NCI-H1694 (cell line): ENCODE results near the gene CSF1.
"Not testable (repeated sequence)": the region's sequence is repeated elsewhere in the genome, so short reads cannot be mapped to it uniquely, and the experiment has no call there.

Source experiments
- DNase-seq: peaks from one replicate; lab custom pipeline; 2025; lab: John Stamatoyannopoulos, UW

CSF1 gene

GRCh38 chr1:109944541-109944940 is 33.9 kb downstream of the CSF1 start:
- DNase-seq = no peak

GRCh38 chr1:109946511-109946910 is 35.9 kb downstream of the CSF1 start:
- DNase-seq = no peak

GRCh38 chr1:109947582-109948284 is 37.1 kb downstream of the CSF1 start:
- no peak for DNase-seq

- DNase-seq = no peak
Measured at GRCh38 chr1:109948285-109948630, 37.6 kb downstream of the CSF1 start.

- DNase-seq = no peak
Measured at GRCh38 chr1:109950038-109950437, 39.4 kb downstream of the CSF1 start.

- no peak for DNase-seq
Measured at GRCh38 chr1:109950509-109950908, 39.9 kb downstream of the CSF1 start.

- not testable (repeated sequence) for DNase-seq
Measured at GRCh38 chr1:109951501-109951900, 40.9 kb downstream of the CSF1 start.

- DNase-seq = no peak
Measured at GRCh38 chr1:109954041-109954512, 43.4 kb downstream of the CSF1 start.

GRCh38 chr1:109959632-109959973 is 49.0 kb downstream of the CSF1 start:
- DNase-seq = no peak

GRCh38 chr1:109959974-109960744 is 49.5 kb downstream of the CSF1 start:
- DNase-seq = no peak

- no peak for DNase-seq
Measured at GRCh38 chr1:109960745-109961094, 50.1 kb downstream of the CSF1 start.

GRCh38 chr1:109963864-109964263 is 53.2 kb downstream of the CSF1 start:
- no peak for DNase-seq

GRCh38 chr1:109969146-109969829 is 58.6 kb downstream of the CSF1 start:
- no peak for DNase-seq

- DNase-seq = no peak
Measured at GRCh38 chr1:109969907-109970306, 59.3 kb downstream of the CSF1 start.

- no peak for DNase-seq
Measured at GRCh38 chr1:109971559-109971958, 60.9 kb downstream of the CSF1 start.

- DNase-seq = no peak
Measured at GRCh38 chr1:109974191-109974590, 63.5 kb downstream of the CSF1 start.

- DNase-seq = no peak
Measured at GRCh38 chr1:109975718-109976117, 65.1 kb downstream of the CSF1 start.

- DNase-seq = no peak
Measured at GRCh38 chr1:109976762-109977161, 66.1 kb downstream of the CSF1 start.

GRCh38 chr1:109977225-109977624 is 66.6 kb downstream of the CSF1 start:
- DNase-seq = no peak

GRCh38 chr1:109977657-109978378 is 67.2 kb downstream of the CSF1 start:
- DNase-seq = no peak

GRCh38 chr1:109978761-109979488 is 68.3 kb downstream of the CSF1 start:
- no peak for DNase-seq
